ENCODE data around the gene TOLLIP. TPM values are rescaled to one million over a fixed set of nuclear protein-coding genes. Genes with fewer than 3 reads are reported as not detected.
"Not testable (repeated sequence)": the region's sequence is repeated elsewhere in the genome, so short reads cannot be mapped to it uniquely, and the experiment has no call there.

Gene TOLLIP
- total and polyA plus RNA-seq, 9 donors = 14.1 to 60.8 (median 44.8) TPM

GRCh38 chr11:1253103-1253485 is 56.3 kb downstream of the TOLLIP start:
- no peaks in the 10 kb centered on the region for H3K9me3 ChIP-seq
- H3K4me1 ChIP-seq (ENCODE audit: insufficient read depth) = no peaks in the 10 kb centered on the region
- H3K4me3 ChIP-seq = no peak overlapping the region
- 65 to 94% (median 71%) methylated on average over 9 of the region's 9 CpGs for WGBS, 3 donors
- no peaks in the 10 kb centered on the region for H3K36me3 ChIP-seq
- DNase-seq = no peak
- no peak overlapping the region for H3K27ac ChIP-seq
- TF ChIP-seq POLR2A (IDR thresholded peaks at IDR 0.05) (no peak), CTCF (IDR thresholded peaks at IDR 0.05) (no peak), EP300 (IDR thresholded peaks at IDR 0.05) (no peak)
- intact Hi-C loops (cut with DNase I) = no loop called here
- H3K27me3 ChIP-seq = no peaks in the 10 kb centered on the region

GRCh38 chr11:1252371-1253102 is 56.9 kb downstream of the TOLLIP start:
- TF ChIP-seq CTCF (IDR thresholded peaks at IDR 0.05) = no peak
- no peak for TF ChIP-seq POLR2A (IDR thresholded peaks at IDR 0.05)
- no peak for TF ChIP-seq EP300 (IDR thresholded peaks at IDR 0.05)

GRCh38 chr11:1251236-1251770 is 58.1 kb downstream of the TOLLIP start:
- no peak for TF ChIP-seq CTCF (IDR thresholded peaks at IDR 0.05)
- 92 to 93% (median 92%) methylated on average over 16 of the region's 16 CpGs for WGBS, 3 donors
- Histone ChIP-seq H3K9me3 (no peaks in the 10 kb centered on the region), H3K27me3 (no peaks in the 10 kb centered on the region), H3K4me1 (ENCODE audit: insufficient read depth) (no peaks in the 10 kb centered on the region), H3K36me3 (no peaks in the 10 kb centered on the region), H3K27ac (no peak overlapping the region), H3K4me3 (no peak overlapping the region)
- no peak for DNase-seq
- intact Hi-C loops (cut with DNase I) = no loop called here

More at GRCh38 chr11:1252371-1253102, 56.9 kb downstream of the TOLLIP start:
- Histone ChIP-seq H3K27me3 (no peaks in the 10 kb centered on the region), H3K4me1 (ENCODE audit: insufficient read depth) (no peaks in the 10 kb centered on the region), H3K36me3 (no peaks in the 10 kb centered on the region), H3K9me3 (no peaks in the 10 kb centered on the region), H3K4me3 (no peak overlapping the region), H3K27ac (no peak overlapping the region)
- no peak for DNase-seq
- intact Hi-C loops (cut with DNase I) = no loop called here
- 86 to 93% (median 92%) methylated on average over 29 to 38 of the region's 38 CpGs for WGBS, 3 donors

- 86 to 92% (median 91%) methylated on average over 4 to 7 of the region's 12 CpGs for WGBS, 3 donors
- H3K9me3 ChIP-seq; H3K27ac ChIP-seq; H3K27me3 ChIP-seq; DNase-seq; H3K4me3 ChIP-seq; H3K4me1 ChIP-seq (ENCODE audit: insufficient read depth); intact Hi-C loops (cut with DNase I); H3K36me3 ChIP-seq: not testable (repeated sequence)
Measured at GRCh38 chr11:1250411-1250810, 59.0 kb downstream of the TOLLIP start.

GRCh38 chr11:1248951-1249350 is 60.5 kb downstream of the TOLLIP start:
- DNase-seq; H3K27me3 ChIP-seq; H3K27ac ChIP-seq; H3K4me1 ChIP-seq (ENCODE audit: insufficient read depth); H3K36me3 ChIP-seq; H3K4me3 ChIP-seq; H3K9me3 ChIP-seq; intact Hi-C loops (cut with DNase I): not testable (repeated sequence)
- 83 to 93% methylated on average over 10 to 12 of the region's 18 CpGs; no CpG with 5 or more reads in 1 of the 3 donors for WGBS, 3 donors

GRCh38 chr11:1247026-1247425 is 62.4 kb downstream of the TOLLIP start:
- H3K4me3 ChIP-seq; H3K36me3 ChIP-seq; intact Hi-C loops (cut with DNase I); H3K27ac ChIP-seq; H3K9me3 ChIP-seq; H3K27me3 ChIP-seq; H3K4me1 ChIP-seq (ENCODE audit: insufficient read depth); DNase-seq: not testable (repeated sequence)
- WGBS, 3 donors = 89 to 95% (median 93%) methylated on average over 14 of the region's 14 CpGs

- intact Hi-C loops (cut with DNase I); H3K4me3 ChIP-seq; H3K27ac ChIP-seq; H3K27me3 ChIP-seq; DNase-seq; H3K4me1 ChIP-seq (ENCODE audit: insufficient read depth); H3K36me3 ChIP-seq; H3K9me3 ChIP-seq: not testable (repeated sequence)
- 88 to 93% (median 90%) methylated on average over 14 of the region's 14 CpGs for WGBS, 3 donors
Measured at GRCh38 chr11:1246301-1246700, 63.1 kb downstream of the TOLLIP start.

GRCh38 chr11:1245717-1246116 is 63.7 kb downstream of the TOLLIP start:
- intact Hi-C loops (cut with DNase I); DNase-seq; H3K36me3 ChIP-seq; H3K27me3 ChIP-seq; H3K4me1 ChIP-seq (ENCODE audit: insufficient read depth); H3K9me3 ChIP-seq; H3K27ac ChIP-seq; H3K4me3 ChIP-seq: not testable (repeated sequence)
- WGBS, 3 donors = 85 to 96% (median 95%) methylated on average over 12 to 13 of the region's 14 CpGs

- H3K9me3 ChIP-seq; H3K4me3 ChIP-seq; DNase-seq; H3K4me1 ChIP-seq (ENCODE audit: insufficient read depth); intact Hi-C loops (cut with DNase I); H3K36me3 ChIP-seq; H3K27ac ChIP-seq; H3K27me3 ChIP-seq: not testable (repeated sequence)
- 90 to 96% (median 94%) methylated on average over 6 to 9 of the region's 9 CpGs for WGBS, 3 donors
Measured at GRCh38 chr11:1244557-1244956, 64.9 kb downstream of the TOLLIP start.

All from ovary (tissue), 9 donors.